ENCODE data around the gene ZNF213.
A peak's percentile ranks its signal among the peaks of the same experiment; 100 is the strongest.

DNA sequence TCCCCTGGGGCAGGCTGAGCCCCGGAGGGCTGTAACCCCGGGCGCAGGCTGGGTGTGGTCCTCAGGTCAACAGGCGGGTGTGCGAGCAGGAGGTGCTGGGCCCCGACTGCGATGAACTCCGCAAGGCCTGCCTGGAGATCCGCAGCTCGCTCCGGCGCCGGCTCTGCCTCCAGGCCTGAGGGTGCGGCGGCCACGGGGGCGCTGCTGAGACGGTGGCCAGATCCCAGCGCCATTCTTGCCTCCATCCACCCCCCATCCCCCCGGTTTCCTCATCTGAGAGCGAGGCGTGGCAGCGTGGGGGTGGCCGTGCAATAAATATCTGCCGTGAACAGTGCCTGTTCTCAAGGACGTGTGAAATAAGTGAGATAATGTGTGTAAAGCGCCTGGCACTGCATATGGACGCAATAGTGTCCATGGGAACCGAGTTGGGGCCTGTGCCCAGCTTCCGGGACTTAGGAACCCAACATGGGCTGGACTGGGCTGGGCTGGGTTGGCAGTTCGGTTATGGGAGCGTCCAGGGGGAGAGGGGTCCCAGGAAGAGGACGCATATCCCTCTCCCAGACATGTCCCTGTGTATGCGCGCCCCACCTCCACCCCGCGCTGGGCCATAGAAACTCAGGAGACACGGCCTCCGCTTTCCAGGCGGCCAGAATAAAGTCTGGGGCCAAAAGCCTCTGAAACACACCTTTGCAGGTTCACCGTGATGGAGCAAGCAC lies 15.0 kb downstream of the ZNF213 start:
- TF ChIP-seq, protein P1, sequence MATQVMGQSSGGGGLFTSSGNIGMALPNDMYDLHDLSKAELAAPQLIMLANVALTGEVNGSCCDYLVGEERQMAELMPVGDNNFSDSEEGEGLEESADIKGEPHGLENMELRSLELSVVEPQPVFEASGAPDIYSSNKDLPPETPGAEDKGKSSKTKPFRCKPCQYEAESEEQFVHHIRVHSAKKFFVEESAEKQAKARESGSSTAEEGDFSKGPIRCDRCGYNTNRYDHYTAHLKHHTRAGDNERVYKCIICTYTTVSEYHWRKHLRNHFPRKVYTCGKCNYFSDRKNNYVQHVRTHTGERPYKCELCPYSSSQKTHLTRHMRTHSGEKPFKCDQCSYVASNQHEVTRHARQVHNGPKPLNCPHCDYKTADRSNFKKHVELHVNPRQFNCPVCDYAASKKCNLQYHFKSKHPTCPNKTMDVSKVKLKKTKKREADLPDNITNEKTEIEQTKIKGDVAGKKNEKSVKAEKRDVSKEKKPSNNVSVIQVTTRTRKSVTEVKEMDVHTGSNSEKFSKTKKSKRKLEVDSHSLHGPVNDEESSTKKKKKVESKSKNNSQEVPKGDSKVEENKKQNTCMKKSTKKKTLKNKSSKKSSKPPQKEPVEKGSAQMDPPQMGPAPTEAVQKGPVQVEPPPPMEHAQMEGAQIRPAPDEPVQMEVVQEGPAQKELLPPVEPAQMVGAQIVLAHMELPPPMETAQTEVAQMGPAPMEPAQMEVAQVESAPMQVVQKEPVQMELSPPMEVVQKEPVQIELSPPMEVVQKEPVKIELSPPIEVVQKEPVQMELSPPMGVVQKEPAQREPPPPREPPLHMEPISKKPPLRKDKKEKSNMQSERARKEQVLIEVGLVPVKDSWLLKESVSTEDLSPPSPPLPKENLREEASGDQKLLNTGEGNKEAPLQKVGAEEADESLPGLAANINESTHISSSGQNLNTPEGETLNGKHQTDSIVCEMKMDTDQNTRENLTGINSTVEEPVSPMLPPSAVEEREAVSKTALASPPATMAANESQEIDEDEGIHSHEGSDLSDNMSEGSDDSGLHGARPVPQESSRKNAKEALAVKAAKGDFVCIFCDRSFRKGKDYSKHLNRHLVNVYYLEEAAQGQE (IDR thresholded peaks at IDR 0.05; ENCODE audit: unreplicated experiment): no peak
- TF ChIP-seq, protein P2, sequence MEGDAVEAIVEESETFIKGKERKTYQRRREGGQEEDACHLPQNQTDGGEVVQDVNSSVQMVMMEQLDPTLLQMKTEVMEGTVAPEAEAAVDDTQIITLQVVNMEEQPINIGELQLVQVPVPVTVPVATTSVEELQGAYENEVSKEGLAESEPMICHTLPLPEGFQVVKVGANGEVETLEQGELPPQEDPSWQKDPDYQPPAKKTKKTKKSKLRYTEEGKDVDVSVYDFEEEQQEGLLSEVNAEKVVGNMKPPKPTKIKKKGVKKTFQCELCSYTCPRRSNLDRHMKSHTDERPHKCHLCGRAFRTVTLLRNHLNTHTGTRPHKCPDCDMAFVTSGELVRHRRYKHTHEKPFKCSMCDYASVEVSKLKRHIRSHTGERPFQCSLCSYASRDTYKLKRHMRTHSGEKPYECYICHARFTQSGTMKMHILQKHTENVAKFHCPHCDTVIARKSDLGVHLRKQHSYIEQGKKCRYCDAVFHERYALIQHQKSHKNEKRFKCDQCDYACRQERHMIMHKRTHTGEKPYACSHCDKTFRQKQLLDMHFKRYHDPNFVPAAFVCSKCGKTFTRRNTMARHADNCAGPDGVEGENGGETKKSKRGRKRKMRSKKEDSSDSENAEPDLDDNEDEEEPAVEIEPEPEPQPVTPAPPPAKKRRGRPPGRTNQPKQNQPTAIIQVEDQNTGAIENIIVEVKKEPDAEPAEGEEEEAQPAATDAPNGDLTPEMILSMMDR (conservative IDR thresholded peaks at IDR 0.05; ENCODE audit: low read depth in 2 of 2): peak; percentile 56 to 72
- no peak for TF ChIP-seq NANOG (IDR thresholded peaks at IDR 0.05; ENCODE audit: borderline replicate concordance)
- TF ChIP-seq POLR2AphosphoS5 (IDR thresholded peaks at IDR 0.05; ENCODE audit: low read depth): no peak
- no peak for TF ChIP-seq ZNF331 (CRISPR knock-in tag; IDR thresholded peaks at IDR 0.05; ENCODE audit: low read depth)
- TF ChIP-seq CREB1 (CRISPR knock-in tag; IDR thresholded peaks at IDR 0.05; ENCODE audit: low read depth): 0 out of 2 replicates have a peak, but pooled peaks have one; percentile 21
- TF ChIP-seq JUNB (IDR thresholded peaks at IDR 0.05; ENCODE audit: unreplicated experiment): no peak
- TF ChIP-seq EZH2 (IDR thresholded peaks at IDR 0.05; ENCODE audit: low read depth, unreplicated experiment): no peak
- TF ChIP-seq, protein P3, sequence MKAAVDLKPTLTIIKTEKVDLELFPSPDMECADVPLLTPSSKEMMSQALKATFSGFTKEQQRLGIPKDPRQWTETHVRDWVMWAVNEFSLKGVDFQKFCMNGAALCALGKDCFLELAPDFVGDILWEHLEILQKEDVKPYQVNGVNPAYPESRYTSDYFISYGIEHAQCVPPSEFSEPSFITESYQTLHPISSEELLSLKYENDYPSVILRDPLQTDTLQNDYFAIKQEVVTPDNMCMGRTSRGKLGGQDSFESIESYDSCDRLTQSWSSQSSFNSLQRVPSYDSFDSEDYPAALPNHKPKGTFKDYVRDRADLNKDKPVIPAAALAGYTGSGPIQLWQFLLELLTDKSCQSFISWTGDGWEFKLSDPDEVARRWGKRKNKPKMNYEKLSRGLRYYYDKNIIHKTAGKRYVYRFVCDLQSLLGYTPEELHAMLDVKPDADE (IDR thresholded peaks at IDR 0.05): no peak
